GM18868 (cell line): ENCODE measurements around the gene ARID3B.
A peak's percentile ranks its signal among the peaks of the same experiment; 100 is the strongest.

Source experiments
- ATAC-seq: cut with Tn5 transposase; IDR thresholded peaks from one replicate; pipeline ENCODE4 v1.9.1; 2021; ENCODE audit warnings: mild to moderate bottlenecking, moderate library complexity; ENCODE audit not compliant: unreplicated experiment

The ARID3B gene

DNA sequence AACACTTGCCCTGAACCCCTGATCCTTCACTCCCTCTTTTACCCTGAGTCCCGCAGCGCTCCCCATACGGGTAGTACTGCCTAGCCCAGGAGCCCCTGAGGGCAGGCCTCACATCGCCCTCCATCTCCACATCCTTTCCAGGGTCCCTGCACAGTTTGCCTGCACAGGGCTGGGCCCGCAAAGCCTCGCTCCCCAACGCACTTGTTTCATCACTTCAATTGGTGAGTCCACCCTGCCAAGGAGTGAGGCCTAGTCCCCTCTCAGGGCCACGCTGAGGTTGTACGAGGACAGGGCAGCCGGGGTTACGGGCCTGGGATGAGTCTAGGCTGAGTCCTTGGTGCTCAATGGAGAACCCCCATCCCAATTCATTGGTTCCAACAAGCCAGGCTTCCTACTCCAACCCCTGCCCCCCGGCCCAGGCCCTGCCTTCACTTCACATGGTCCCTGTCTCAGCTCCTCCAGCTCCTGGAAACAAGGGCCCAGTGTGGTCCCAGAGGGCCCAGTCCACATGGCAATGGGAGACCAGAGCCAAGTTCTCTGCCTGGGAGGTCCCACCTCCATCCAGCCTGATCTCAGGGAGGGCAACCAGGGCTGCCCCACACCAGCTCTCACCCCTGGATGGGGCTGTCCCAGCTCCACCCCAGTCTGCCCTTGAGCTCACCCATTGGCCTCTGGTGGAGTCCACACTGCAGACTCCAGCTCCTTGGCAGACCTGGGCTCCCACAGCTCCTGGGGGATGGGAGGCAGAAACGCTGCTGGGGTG lies 62.2 kb downstream of the ARID3B start:
- ATAC-seq, result no peak

- ATAC-seq, result no peak
These were observed 63.0 kb downstream of the ARID3B start for GRCh38 chr15:74603789-74604705.

DNA sequence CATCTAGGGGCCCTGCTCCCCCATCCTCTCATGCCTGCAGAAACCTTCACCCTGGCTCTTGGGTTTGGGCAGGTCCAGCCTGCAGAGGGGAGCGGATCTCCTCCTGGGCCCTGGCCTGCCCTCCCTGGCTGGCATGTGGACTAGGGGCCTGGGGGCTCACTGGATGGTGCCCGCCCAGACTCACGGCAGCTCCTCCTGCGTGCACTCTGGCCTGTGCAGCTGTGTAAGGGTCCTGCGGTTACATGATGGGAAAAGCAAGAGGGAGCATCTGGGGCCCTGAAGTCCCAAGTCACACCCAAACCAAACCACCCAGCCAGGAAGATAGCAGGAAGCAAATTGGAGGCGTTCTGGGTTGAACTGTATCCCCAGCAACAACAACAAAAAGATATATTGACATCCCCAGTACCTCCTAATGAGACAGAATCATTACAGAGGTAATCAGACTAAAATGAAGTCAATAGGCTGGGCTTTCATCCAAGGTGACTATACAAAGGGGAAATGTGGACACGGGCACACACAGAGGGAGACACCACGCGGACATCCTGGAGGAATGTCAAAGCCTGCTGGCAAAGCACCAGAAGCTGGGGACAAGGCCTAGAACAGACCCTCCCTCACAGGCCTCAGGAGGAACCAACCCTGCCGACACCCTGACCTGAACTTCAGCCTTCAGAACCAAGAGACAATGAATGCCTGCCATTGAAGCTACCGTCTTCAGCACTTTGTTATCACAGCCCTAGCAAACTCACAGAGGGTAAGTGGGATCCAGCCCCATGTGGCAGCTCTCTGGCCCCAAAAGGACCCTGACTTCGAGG lies 64.2 kb downstream of the ARID3B start:
- ATAC-seq, result no peak

- no peak for ATAC-seq
These were observed 64.8 kb downstream of the ARID3B start for GRCh38 chr15:74605795-74606150.

DNA sequence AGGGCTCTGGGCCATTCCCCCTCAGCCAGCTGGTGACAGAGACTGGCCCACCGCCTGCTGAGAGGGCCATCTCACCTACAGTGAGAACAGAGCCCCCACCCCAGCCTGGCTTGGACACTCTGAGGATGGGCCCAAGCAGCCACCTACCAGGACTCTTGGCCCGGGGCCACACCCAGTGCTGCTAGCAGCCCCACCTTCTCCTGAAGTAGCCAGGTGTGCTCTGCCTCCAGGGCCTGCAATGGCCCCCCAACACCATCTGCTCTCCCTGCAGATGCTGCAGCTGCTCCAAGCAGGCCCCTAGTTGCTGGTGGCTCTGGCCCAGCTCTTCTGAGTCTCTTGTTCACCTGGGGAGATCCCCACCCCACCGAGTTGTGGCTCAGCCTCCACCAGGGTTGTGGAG lies 67.8 kb downstream of the ARID3B start:
- ATAC-seq, result no peak

- ATAC-seq, result no peak
These were observed 68.9 kb downstream of the ARID3B start for GRCh38 chr15:74609938-74610301.

GRCh38 chr15:74610302-74610951 lies 69.4 kb downstream of the ARID3B start:
- ATAC-seq, result no peak

GRCh38 chr15:74611341-74611740 lies 70.3 kb downstream of the ARID3B start:
- no peak for ATAC-seq

GRCh38 chr15:74611834-74612233 lies 70.8 kb downstream of the ARID3B start:
- no peak for ATAC-seq

- no peak for ATAC-seq
These were observed 71.7 kb downstream of the ARID3B start for GRCh38 chr15:74612677-74613076.

DNA sequence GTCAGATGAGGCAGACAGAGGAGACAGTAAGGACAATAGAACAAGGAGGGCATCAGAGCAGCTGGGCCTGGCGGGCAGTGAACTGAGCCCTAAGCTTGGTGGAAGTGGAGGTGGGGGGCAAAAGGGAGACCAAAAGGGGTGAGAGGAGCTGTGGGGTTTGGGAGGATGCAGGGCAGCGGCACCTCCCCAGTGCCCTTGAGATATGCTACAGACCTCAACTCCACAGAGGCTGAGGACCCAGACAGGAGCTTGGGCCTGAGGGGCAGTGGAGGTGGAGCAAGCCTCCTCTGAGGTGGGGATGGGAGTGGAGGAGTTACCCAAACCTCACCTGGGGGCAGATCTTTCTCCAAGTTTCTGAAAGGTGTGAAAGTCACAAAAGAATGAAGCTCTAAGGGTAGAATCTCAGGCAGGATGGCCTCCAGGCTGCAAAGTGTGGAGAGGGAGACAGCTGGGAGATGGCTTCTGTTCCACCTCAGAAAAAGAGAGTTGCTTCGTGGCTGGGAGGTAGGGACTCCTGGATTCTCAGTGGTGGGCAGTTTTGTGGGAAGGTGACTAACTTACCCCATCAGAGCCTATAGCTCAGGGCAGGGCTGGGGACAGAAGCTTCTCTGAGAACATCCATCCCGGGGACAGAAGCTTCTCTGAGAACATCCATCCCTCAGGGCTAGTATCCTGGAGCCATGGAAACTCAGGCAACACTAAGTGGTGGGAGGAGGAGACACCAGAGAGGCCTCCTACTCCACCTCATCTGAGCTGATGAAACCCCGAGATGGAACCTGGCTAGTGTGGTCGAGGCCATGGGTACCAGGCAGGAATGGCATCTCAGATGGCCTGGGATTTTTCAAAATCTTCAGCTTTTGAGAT lies 72.3 kb downstream of the ARID3B start:
- no peak for ATAC-seq

- ATAC-seq, result no peak
These were observed 73.1 kb downstream of the ARID3B start for GRCh38 chr15:74613953-74614743.

DNA sequence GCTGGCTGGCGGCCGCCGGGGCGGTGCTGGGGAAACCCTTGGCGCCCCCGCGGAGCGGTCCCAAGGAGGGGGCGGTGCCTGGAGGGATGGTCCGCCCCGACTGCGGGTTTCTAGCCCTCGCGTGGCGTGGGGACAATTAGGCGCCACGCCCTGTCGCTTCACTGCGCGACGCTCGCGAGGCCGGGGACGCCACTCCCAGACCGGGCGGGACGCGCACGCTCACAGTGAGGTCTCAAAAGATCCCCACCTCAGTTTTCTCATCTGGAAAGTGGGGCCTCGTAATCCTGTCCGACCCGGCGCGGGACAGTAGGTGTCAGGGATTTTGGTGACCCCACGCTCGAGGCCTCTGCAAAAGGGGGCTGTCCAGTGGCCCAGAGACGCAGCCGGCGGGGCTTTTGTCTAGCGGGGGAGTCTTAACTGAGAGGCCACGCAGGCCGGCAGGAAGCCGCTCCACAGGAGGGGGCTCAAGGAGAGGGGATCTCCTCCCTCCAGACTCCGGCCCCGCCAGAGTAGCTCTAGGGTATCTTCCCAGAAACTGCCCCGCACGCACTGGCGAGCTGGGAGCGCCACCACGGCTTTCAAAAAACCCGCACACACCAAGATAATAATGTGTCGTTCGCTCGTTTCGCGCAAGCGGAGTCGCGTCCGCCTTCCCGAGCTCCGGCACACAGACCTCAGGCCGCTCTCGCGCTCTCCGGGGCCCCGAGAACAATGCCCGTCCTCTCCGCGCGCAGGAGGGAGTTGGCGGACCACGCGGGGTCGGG lies 73.9 kb downstream of the ARID3B start:
- ATAC-seq, result peak; percentile 38

- ATAC-seq, result peak; percentile 76
These were observed 74.7 kb downstream of the ARID3B start, which contains the start of gene CLK3 for GRCh38 chr15:74615508-74616365. Gene CLK3 (plus strand): TSS chr15:74615836. CDS start chr15:74619197, 3,361 bp downstream.

DNA sequence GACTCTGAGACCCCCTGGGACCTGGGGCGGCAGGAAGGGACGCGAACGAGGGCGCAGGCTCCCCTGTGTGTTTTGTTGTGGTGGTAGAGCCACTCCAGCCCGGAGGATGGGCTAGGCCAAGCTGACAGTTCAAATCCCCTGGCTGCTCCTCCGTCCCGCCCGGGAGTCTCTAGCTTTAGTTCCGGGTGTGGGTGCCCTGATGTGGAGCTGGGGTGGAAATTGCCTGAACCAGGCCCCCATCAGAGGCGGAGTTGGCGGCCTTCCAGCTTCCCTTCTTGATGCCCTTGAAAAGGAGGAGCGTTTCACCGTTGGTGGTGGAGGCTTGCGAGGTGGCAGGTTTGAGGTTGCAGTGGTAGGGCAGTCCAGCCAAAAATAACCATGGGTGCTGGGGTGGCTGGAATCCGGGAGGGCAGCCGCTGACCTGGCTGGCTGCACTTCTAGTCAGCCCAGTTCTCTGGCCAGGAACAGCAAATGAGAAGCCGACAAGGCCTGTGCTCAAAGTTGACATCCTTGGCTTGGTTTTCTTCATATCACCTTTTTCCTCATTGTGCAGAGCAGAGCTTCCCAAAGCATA lies 75.4 kb downstream of the ARID3B start:
- ATAC-seq, result no peak

GRCh38 chr15:74616996-74617395 lies 76.0 kb downstream of the ARID3B start:
- ATAC-seq, result no peak
